Measurements from ENCODE around the gene EPOP. TPM values are rescaled to one million over a fixed set of nuclear protein-coding genes. Genes with fewer than 3 reads are reported as not detected.

Gene EPOP
- total and polyA plus RNA-seq, 2 of the 13 experiments (the other 11 are each of a cell fraction or from before 2014, with no cell fraction given): 14.7 to 37.8 TPM

GRCh38 chr17:38711792-38712571 lies 37.2 kb upstream of the EPOP start (continued):
- TF ChIP-seq SNAPC5 (CRISPR knock-in tag; IDR thresholded peaks at IDR 0.05; ENCODE audit: borderline replicate concordance): no peak
- TF ChIP-seq MNT (IDR thresholded peaks at IDR 0.05): peak; percentile 84
- TF ChIP-seq CCDC6 (CRISPR knock-in tag; IDR thresholded peaks at IDR 0.05): no peak
- no peak for TF ChIP-seq ZNF660 (CRISPR knock-in tag; IDR thresholded peaks at IDR 0.05; ENCODE audit: borderline replicate concordance, low read depth)
- TF ChIP-seq ZNF512 (CRISPR knock-in tag; IDR thresholded peaks at IDR 0.05): no peak
- TF ChIP-seq SMC3 (IDR thresholded peaks at IDR 0.05; ENCODE audit: low read length): no peak
- TF ChIP-seq AHR (CRISPR knock-in tag; IDR thresholded peaks at IDR 0.05): no peak
- no peak for TF ChIP-seq ZNF576 (CRISPR knock-in tag; IDR thresholded peaks at IDR 0.05)
- TF ChIP-seq AGO2 (optimal IDR thresholded peaks at IDR 0.05; ENCODE audit: low read depth, low read length): peak; percentile 80
- peak; percentile 9 for TF ChIP-seq HNRNPLL (IDR thresholded peaks at IDR 0.05; ENCODE audit: low read depth, low read length, poor library complexity, severe bottlenecking)
- peak; percentile 43 for TF ChIP-seq RBM22 (optimal IDR thresholded peaks at IDR 0.05; ENCODE audit: low read length)
- TF ChIP-seq POLR2G (IDR thresholded peaks at IDR 0.05; ENCODE audit: low read depth, low read length): 0 out of 2 replicates have a peak, but pooled peaks have one; percentile 31
- no peak for TF ChIP-seq DNMT3B (CRISPR knock-in tag; conservative IDR thresholded peaks at IDR 0.05)
- TF ChIP-seq ZNF781 (CRISPR knock-in tag; IDR thresholded peaks at IDR 0.05; ENCODE audit: borderline replicate concordance, not compliant biosample characterization): no peak
- TF ChIP-seq ZNF557 (CRISPR knock-in tag; IDR thresholded peaks at IDR 0.05): no peak
- TF ChIP-seq DDIT3 (CRISPR knock-in tag; IDR thresholded peaks at IDR 0.05): no peak
- no peak for TF ChIP-seq SNAI1 (CRISPR knock-in tag; IDR thresholded peaks at IDR 0.05; ENCODE audit: borderline replicate concordance)
- no peak for TF ChIP-seq ZNF501 (CRISPR knock-in tag; IDR thresholded peaks at IDR 0.05)
- TF ChIP-seq ZNF503 (CRISPR knock-in tag; IDR thresholded peaks at IDR 0.05): no peak
- no peak for TF ChIP-seq ATF3 (CRISPR knock-in tag; IDR thresholded peaks at IDR 0.05)
- no peak for TF ChIP-seq CERS6 (CRISPR knock-in tag; IDR thresholded peaks at IDR 0.05)
- TF ChIP-seq HIVEP1 (CRISPR knock-in tag; IDR thresholded peaks at IDR 0.05): no peak
